Prostate gland (tissue), 2 donors: ENCODE results near the gene GFOD2. TPM values are rescaled to one million over a fixed set of nuclear protein-coding genes. Genes with fewer than 3 reads are reported as not detected.

Experiments used
- DNase-seq: peaks from one replicate; pipeline ENCODE4 v3.0.0-alpha.2; 2019; ENCODE audit warnings: low spot score
- H3K27ac ChIP-seq, 2 donors: fragments of 200-600 bp; sonication (generic); 2 replicates each; pipeline ENCODE4 v1.5.1; 2017 to 2019
- H3K27me3 ChIP-seq: fragments of 200-600 bp; sonication (generic); replicated peaks from 2 replicates; pipeline ENCODE4 v1.5.1; 2019; ENCODE audit not compliant: insufficient read depth
- H3K36me3 ChIP-seq, 2 donors: fragments of 200-600 bp; sonication (generic); 1 replicate in 1 of 2; 2 replicates in 1 of 2; pipeline versions ENCODE4 v1.5.1 to v1.8.1; 2017 to 2019
- H3K4me1 ChIP-seq: fragments of 200-600 bp; sonication (generic); replicated peaks from 2 replicates; pipeline ENCODE4 v1.5.1; 2019
- H3K4me3 ChIP-seq, 2 donors: fragments of 200-600 bp; sonication (generic); 2 replicates each; pipeline ENCODE4 v1.5.1; 2017 to 2019
- H3K9me3 ChIP-seq: fragments of 200-600 bp; sonication (generic); 2 replicates; pipeline ENCODE4 v1.5.1; 2017
- POLR2A ChIP-seq: fragments of 450-650 bp; IDR thresholded peaks from one replicate; pipeline ENCODE4 v1.6.1; 2016; ENCODE audit warnings: antibody characterized with exemption, mild to moderate bottlenecking
- POLR2AphosphoS5 ChIP-seq: sonication (generic); formaldehyde crosslinking; IDR thresholded peaks from one replicate; pipeline ENCODE4 v1.6.1; 2017; ENCODE audit warnings: antibody characterized with exemption
- WGBS: methylation state at CpG from one replicate; pipeline ENCODE4 v1.1.5; 2018; 5-methylcytosine and 5-hydroxymethylcytosine counted together
- intact Hi-C: fragments of 100-400 bp; cut with DNase I; formaldehyde crosslinking; loops from one replicate; pipeline ENCODE4 v1.14.2; 2022
- total RNA-seq, 2 donors: library from RNA; depleted of rRNA; stranded (reverse); fragments of >200 nt; gene quantifications; one replicate each; pipeline ENCODE4 v1.1.0, GENCODE V29; 2016
- TF ChIP-seq, protein P1 (sequence below), 4 experiments: fragments of 200-600 bp in 2 of 4; fragments of 450-650 bp in 2 of 4; sonication (generic) in 2 of 4; IDR thresholded peaks; 1 replicate in 3 of 4; 2 replicates in 1 of 4; pipeline ENCODE4 v1.5.1; 2016 to 2019; ENCODE audit warnings: antibody characterized with exemption in 4 of 4, mild to moderate bottlenecking in 2 of 4, moderate library complexity in 2 of 4

GFOD2 gene
- total RNA-seq, 2 donors from 2014 or later = 16.0 to 27.4 TPM

DNA sequence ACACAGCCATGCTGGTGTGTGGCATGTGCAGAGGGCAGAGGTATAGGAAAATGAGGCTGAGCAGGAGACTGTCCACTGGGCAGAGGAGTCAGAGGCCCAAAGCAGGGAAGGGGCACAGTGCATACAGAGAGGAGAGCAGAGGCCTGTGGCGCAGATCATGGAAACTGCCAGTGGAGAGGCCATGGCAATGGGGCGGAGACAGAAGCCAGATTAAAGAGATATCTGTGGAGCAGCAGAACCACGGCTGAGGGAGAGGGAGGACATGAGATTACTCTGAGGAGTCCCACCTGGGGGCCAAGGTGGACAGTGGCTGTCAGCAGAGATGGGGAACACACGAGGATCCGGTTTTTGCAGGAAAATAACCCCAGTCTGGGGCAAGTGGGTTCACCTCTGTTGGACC is 44.0 kb upstream of the GFOD2 start:
- H3K27me3 ChIP-seq = no peaks in the 10 kb centered on the region
- H3K4me3 ChIP-seq = no peak overlapping the region
- intact Hi-C loops = no loop called here
- TF ChIP-seq POLR2AphosphoS5 = no peak
- TF ChIP-seq, protein P1, sequence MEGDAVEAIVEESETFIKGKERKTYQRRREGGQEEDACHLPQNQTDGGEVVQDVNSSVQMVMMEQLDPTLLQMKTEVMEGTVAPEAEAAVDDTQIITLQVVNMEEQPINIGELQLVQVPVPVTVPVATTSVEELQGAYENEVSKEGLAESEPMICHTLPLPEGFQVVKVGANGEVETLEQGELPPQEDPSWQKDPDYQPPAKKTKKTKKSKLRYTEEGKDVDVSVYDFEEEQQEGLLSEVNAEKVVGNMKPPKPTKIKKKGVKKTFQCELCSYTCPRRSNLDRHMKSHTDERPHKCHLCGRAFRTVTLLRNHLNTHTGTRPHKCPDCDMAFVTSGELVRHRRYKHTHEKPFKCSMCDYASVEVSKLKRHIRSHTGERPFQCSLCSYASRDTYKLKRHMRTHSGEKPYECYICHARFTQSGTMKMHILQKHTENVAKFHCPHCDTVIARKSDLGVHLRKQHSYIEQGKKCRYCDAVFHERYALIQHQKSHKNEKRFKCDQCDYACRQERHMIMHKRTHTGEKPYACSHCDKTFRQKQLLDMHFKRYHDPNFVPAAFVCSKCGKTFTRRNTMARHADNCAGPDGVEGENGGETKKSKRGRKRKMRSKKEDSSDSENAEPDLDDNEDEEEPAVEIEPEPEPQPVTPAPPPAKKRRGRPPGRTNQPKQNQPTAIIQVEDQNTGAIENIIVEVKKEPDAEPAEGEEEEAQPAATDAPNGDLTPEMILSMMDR (IDR thresholded peaks at IDR 0.05) = no peak
- TF ChIP-seq POLR2A = no peak
- H3K36me3 ChIP-seq = no peaks in the 10 kb centered on the region
- H3K27ac ChIP-seq = no peak overlapping the region
- no peaks in the 10 kb centered on the region for H3K4me1 ChIP-seq
- DNase-seq = no peak
- 96% methylated on average over 5 of the region's 5 CpGs for WGBS
- H3K9me3 ChIP-seq = no peaks in the 10 kb centered on the region

- WGBS = 98% methylated on average over 2 of the region's 2 CpGs
- DNase-seq = no peak
- intact Hi-C loops = no loop called here
- H3K4me1 ChIP-seq = no peaks in the 10 kb centered on the region
- TF ChIP-seq, protein P1 (IDR thresholded peaks at IDR 0.05) = no peak
- TF ChIP-seq POLR2A (no peak), POLR2AphosphoS5 (no peak)
- no peak overlapping the region for H3K27ac ChIP-seq
- no peaks in the 10 kb centered on the region for H3K27me3 ChIP-seq
- no peaks in the 10 kb centered on the region for H3K36me3 ChIP-seq
- no peak overlapping the region for H3K4me3 ChIP-seq
- no peaks in the 10 kb centered on the region for H3K9me3 ChIP-seq
Observed at GRCh38 chr16:67762385-67762784, 43.3 kb upstream of the GFOD2 start.

GRCh38 chr16:67761924-67762323 is 42.8 kb upstream of the GFOD2 start:
- Histone ChIP-seq H3K27ac (no peak overlapping the region), H3K27me3 (no peaks in the 10 kb centered on the region), H3K4me1 (no peaks in the 10 kb centered on the region), H3K4me3 (no peak overlapping the region), H3K36me3 (no peaks in the 10 kb centered on the region), H3K9me3 (no peaks in the 10 kb centered on the region)
- intact Hi-C loops = no loop called here
- no peak for DNase-seq
- 91% methylated on average over 1 of the region's 1 CpG for WGBS
- no peak for TF ChIP-seq POLR2AphosphoS5
- no peak for TF ChIP-seq POLR2A
- TF ChIP-seq, protein P1 (IDR thresholded peaks at IDR 0.05) = no peak

GRCh38 chr16:67760956-67761230 is 41.8 kb upstream of the GFOD2 start:
- DNase-seq = no peak
- 75% methylated on average over 4 of the region's 4 CpGs for WGBS
- no peak overlapping the region for H3K27ac ChIP-seq
- H3K36me3 ChIP-seq = no peaks in the 10 kb centered on the region
- H3K9me3 ChIP-seq = no peaks in the 10 kb centered on the region
- H3K4me1 ChIP-seq = no peaks in the 10 kb centered on the region
- TF ChIP-seq, protein P1 (IDR thresholded peaks at IDR 0.05) = no peak
- no peak for TF ChIP-seq POLR2AphosphoS5
- no peak for TF ChIP-seq POLR2A
- H3K27me3 ChIP-seq = no peaks in the 10 kb centered on the region
- H3K4me3 ChIP-seq = no peak overlapping the region
- intact Hi-C loops = no loop called here

- 69% methylated on average over 8 of the region's 8 CpGs for WGBS
- no peaks in the 10 kb centered on the region for H3K4me1 ChIP-seq
- DNase-seq = no peak
- TF ChIP-seq, protein P1 (IDR thresholded peaks at IDR 0.05) = no peak
- no peak for TF ChIP-seq POLR2A
- TF ChIP-seq POLR2AphosphoS5 = no peak
- intact Hi-C loops = no loop called here
- no peaks in the 10 kb centered on the region for H3K36me3 ChIP-seq
- H3K27me3 ChIP-seq = no peaks in the 10 kb centered on the region
- no peak overlapping the region for H3K4me3 ChIP-seq
- H3K9me3 ChIP-seq = no peaks in the 10 kb centered on the region
- no peak overlapping the region for H3K27ac ChIP-seq
Observed at GRCh38 chr16:67760206-67760955, 41.3 kb upstream of the GFOD2 start.
